Testis (tissue), 3 donors: ENCODE data around the gene LEMD2. TPM values are rescaled to one million over a fixed set of nuclear protein-coding genes. Genes with fewer than 3 reads are reported as not detected.
"Not testable (repeated sequence)": the region's sequence is repeated elsewhere in the genome, so short reads cannot be mapped to it uniquely, and the experiment has no call there.

Experiments
- DNase-seq: peaks from one replicate; pipeline ENCODE4 v3.0.0-alpha.2; 2019
- H3K27ac ChIP-seq, 2 donors: fragments of 200-600 bp; sonication (generic); one replicate each; pipeline ENCODE4 v1.5.1; 2019
- H3K27me3 ChIP-seq: fragments of 200-600 bp; sonication (generic); one replicate; pipeline ENCODE4 v1.5.1; 2019
- H3K36me3 ChIP-seq: fragments of 200-600 bp; sonication (generic); one replicate; pipeline ENCODE4 v1.5.1; 2017; ENCODE audit warnings: low read depth; ENCODE audit errors: missing control alignments
- H3K4me1 ChIP-seq: fragments of 200-600 bp; sonication (generic); one replicate; pipeline ENCODE4 v1.5.1; 2019
- H3K4me3 ChIP-seq, 2 donors: fragments of 200-600 bp; sonication (generic); one replicate each; pipeline ENCODE4 v1.5.1; 2017 to 2019
- H3K9me3 ChIP-seq: fragments of 200-600 bp; sonication (generic); one replicate; pipeline ENCODE4 v1.5.1; 2017
- CTCF ChIP-seq, 3 experiments: fragments of 450-650 bp in 2 of 3; fragments of 200-600 bp in 1 of 3; sonication (generic) in 1 of 3; IDR thresholded peaks; one replicate each; pipeline ENCODE4 v1.5.1; 2016 to 2019; ENCODE audit warnings: antibody characterized with exemption in 3 of 3, mild to moderate bottlenecking in 2 of 3, moderate library complexity in 1 of 3
- POLR2A ChIP-seq: fragments of 450-650 bp; IDR thresholded peaks from one replicate; pipeline ENCODE4 v1.6.1; 2017; ENCODE audit warnings: antibody characterized with exemption, mild to moderate bottlenecking, moderate library complexity
- WGBS, 2 donors: methylation state at CpG; one replicate each; pipeline ENCODE4 v1.1.5; 2018; 5-methylcytosine and 5-hydroxymethylcytosine counted together
- intact Hi-C: fragments of 100-400 bp; cut with DNase I; formaldehyde crosslinking; loops from one replicate; pipeline ENCODE4 v1.15.1; 2023; ENCODE audit warnings: low total_unique reads
- polyA plus RNA-seq: library from polyadenylated mRNA; stranded (reverse); fragments of 350-450 nt; fragmentation: Illumina TruSeq; extraction: RNeasy Lipid Tissue Mini Kit (QIAGEN cat#74804); gene quantifications from one replicate; pipeline ENCODE4 v1.2.3, GENCODE V29; 2014; ENCODE audit warnings: low read depth, low replicate concordance; ENCODE audit not compliant: insufficient read depth
- total RNA-seq, 2 donors: library from RNA; depleted of rRNA; stranded (reverse); fragments of >200 nt; gene quantifications; one replicate each; pipeline ENCODE4 v1.2.3, GENCODE V29; 2016

The LEMD2 gene
- total and polyA plus RNA-seq, 3 donors from 2014 or later: 71.2 to 89.5 (median 77.0) TPM

GRCh38 chr6:33833599-33833998 is 44.7 kb upstream of the LEMD2 start:
- intact Hi-C loops: no loop called here
- TF ChIP-seq POLR2A (no peak), CTCF (IDR thresholded peaks at IDR 0.05) (no peak)
- Histone ChIP-seq H3K9me3 (no peaks in the 10 kb centered on the region), H3K4me3 (no peak overlapping the region), H3K4me1 (peaks cover 8% of the 10 kb centered on the region), H3K36me3 (no peaks in the 10 kb centered on the region), H3K27me3 (no peaks in the 10 kb centered on the region), H3K27ac (no peak overlapping the region)
- WGBS, 2 donors: 70 to 86% methylated on average over 5 to 6 of the region's 6 CpGs
- DNase-seq: no peak

- intact Hi-C loops, DNase-seq, H3K4me3 ChIP-seq, H3K9me3 ChIP-seq, H3K36me3 ChIP-seq, H3K27me3 ChIP-seq, H3K4me1 ChIP-seq, H3K27ac ChIP-seq: not testable (repeated sequence)
- 50 to 84% methylated on average over 4 to 28 of the region's 32 CpGs for WGBS, 2 donors
These were observed 43.9 kb upstream of the LEMD2 start for GRCh38 chr6:33832831-33833230.

GRCh38 chr6:33831725-33832124 is 42.8 kb upstream of the LEMD2 start:
- DNase-seq, H3K27ac ChIP-seq, H3K4me3 ChIP-seq, H3K9me3 ChIP-seq, H3K36me3 ChIP-seq, intact Hi-C loops, H3K27me3 ChIP-seq, H3K4me1 ChIP-seq: not testable (repeated sequence)
- WGBS, 2 donors: 67 to 71% methylated on average over 4 of the region's 5 CpGs

GRCh38 chr6:33830635-33831240 is 41.8 kb upstream of the LEMD2 start:
- WGBS, 2 donors: 82 to 86% methylated on average over 20 to 21 of the region's 21 CpGs
- H3K9me3 ChIP-seq: no peaks in the 10 kb centered on the region
- H3K27me3 ChIP-seq: no peaks in the 10 kb centered on the region
- DNase-seq: no peak
- no peaks in the 10 kb centered on the region for H3K36me3 ChIP-seq
- no peak overlapping the region for H3K27ac ChIP-seq
- no peak overlapping the region for H3K4me3 ChIP-seq
- no peak for TF ChIP-seq POLR2A
- no peaks in the 10 kb centered on the region for H3K4me1 ChIP-seq
- intact Hi-C loops: no loop called here

- WGBS, 2 donors: 54 to 56% methylated on average over 15 of the region's 15 CpGs
- no peak overlapping the region for H3K4me3 ChIP-seq
- no peaks in the 10 kb centered on the region for H3K27me3 ChIP-seq
- no peaks in the 10 kb centered on the region for H3K9me3 ChIP-seq
- intact Hi-C loops: no loop called here
- H3K4me1 ChIP-seq: peaks cover 3% of the 10 kb centered on the region
- TF ChIP-seq CTCF (IDR thresholded peaks at IDR 0.05) (no peak), POLR2A (no peak)
- no peak overlapping the region for H3K27ac ChIP-seq
- no peaks in the 10 kb centered on the region for H3K36me3 ChIP-seq
- no peak for DNase-seq
These were observed 40.1 kb upstream of the LEMD2 start for GRCh38 chr6:33828764-33829731.

- intact Hi-C loops: no loop called here
- Histone ChIP-seq H3K4me1 (peaks cover 7% of the 10 kb centered on the region), H3K27ac (no peak overlapping the region), H3K4me3 (no peak overlapping the region), H3K27me3 (no peaks in the 10 kb centered on the region), H3K9me3 (no peaks in the 10 kb centered on the region), H3K36me3 (no peaks in the 10 kb centered on the region)
- TF ChIP-seq CTCF (IDR thresholded peaks at IDR 0.05): no peak
- TF ChIP-seq POLR2A: no peak
- no peak for DNase-seq
- WGBS, 2 donors: 67 to 87% methylated on average over 4 of the region's 4 CpGs
These were observed 39.5 kb upstream of the LEMD2 start for GRCh38 chr6:33828452-33828763.
